Lower leg skin (tissue), 3 donors: ENCODE results near the gene PAK4.

Experiments used
- CTCF ChIP-seq, 3 donors: fragments of 450-650 bp; IDR thresholded peaks; one replicate each; pipeline ENCODE4 v1.5.1; 2016; ENCODE audit warnings: antibody characterized with exemption in 3 of 3, mild to moderate bottlenecking in 3 of 3, moderate library complexity in 2 of 3
- POLR2A ChIP-seq, 2 donors: fragments of 450-650 bp; IDR thresholded peaks; one replicate each; pipeline ENCODE4 v1.6.1; 2016 to 2017; ENCODE audit warnings: antibody characterized with exemption in 2 of 2, mild to moderate bottlenecking in 1 of 2, moderate library complexity in 1 of 2

- TF ChIP-seq CTCF (IDR thresholded peaks at IDR 0.05) (no peak), POLR2A (IDR thresholded peaks at IDR 0.05) (no peak)
Observed at GRCh38 chr19:39113199-39113598, 12.4 kb upstream of the PAK4 start.
